ENCODE data around the gene THAP4. TPM values are rescaled to one million over a fixed set of nuclear protein-coding genes. Genes with fewer than 3 reads are reported as not detected.

The THAP4 gene
- total and polyA plus RNA-seq, 2 of the 13 experiments (the other 11 are each of a cell fraction or from before 2014, with no cell fraction given), result 59.7 to 75.7 TPM

DNA sequence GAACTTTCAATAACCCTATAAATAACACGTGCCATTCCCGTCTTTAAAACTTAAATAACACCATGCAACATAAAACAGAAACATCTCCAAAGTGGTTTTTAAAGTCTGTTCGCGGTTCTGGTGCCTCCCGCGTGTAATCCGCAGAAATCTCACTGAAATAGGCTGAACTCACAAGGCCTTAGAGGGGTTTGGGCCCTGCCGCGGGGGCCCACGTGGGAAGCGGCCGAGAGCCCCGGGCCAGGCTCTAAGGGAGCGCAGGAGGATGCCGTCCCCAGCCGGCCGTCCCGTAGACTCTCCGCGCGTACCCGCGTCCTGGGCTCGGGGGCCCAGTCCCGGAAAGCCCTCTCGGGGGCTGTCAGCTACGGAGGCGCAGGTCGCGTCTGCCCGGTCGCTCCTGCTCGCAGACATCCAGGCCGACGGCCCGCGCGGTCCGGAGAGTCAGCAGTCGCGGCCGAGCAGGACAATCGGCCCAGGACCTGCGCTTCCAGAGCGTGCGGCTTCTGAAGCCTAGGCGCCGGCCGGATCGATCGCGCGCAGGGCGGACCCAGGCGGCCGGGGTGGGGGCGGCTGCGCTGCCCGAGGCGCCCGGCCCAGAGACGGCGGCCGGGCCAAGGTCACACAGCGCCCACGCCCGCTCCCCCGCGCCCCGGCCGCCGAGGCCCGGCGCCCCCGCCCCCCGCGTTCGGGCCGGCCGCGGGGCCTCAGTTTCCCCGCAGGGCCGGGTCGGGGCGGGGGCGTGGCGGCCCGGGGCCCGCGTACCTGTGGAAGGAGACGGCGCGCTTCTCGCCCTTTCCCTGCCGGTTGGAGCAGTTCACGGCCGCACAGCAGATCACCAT lies 558 bp downstream of the THAP4 start (continued):
- peak; percentile 1; the same call in 1 of the 2 replicates for TF ChIP-seq ZBTB43 (CRISPR knock-in tag; conservative IDR thresholded peaks at IDR 0.05)
- no peak for TF ChIP-seq AGO1 (IDR thresholded peaks at IDR 0.05; ENCODE audit: low read depth, low read length, poor library complexity, severe bottlenecking)
- no peak; the same call in none of the 2 replicates for TF ChIP-seq PHF20 (CRISPR knock-in tag; IDR thresholded peaks at IDR 0.05)
- peak; percentile 73 for TF ChIP-seq ZBTB38 (CRISPR knock-in tag; IDR thresholded peaks at IDR 0.05)
- TF ChIP-seq MXD1 (CRISPR knock-in tag; IDR thresholded peaks at IDR 0.05), result peak; percentile 96
- no peak for TF ChIP-seq ZNF382 (CRISPR knock-in tag; IDR thresholded peaks at IDR 0.05; ENCODE audit: borderline replicate concordance)
- peak; percentile 95 for TF ChIP-seq UBTF (CRISPR knock-in tag; IDR thresholded peaks at IDR 0.05)
- TF ChIP-seq ZNF263 (CRISPR knock-in tag; IDR thresholded peaks at IDR 0.05), result no peak
- no peak for TF ChIP-seq NR2F1 (CRISPR knock-in tag; IDR thresholded peaks at IDR 0.05)
- TF ChIP-seq MYPOP (CRISPR knock-in tag; IDR thresholded peaks at IDR 0.05), result peak; percentile 53; the same call in 1 of the 2 replicates
- TF ChIP-seq HNRNPLL (IDR thresholded peaks at IDR 0.05; ENCODE audit: low read depth, low read length, poor library complexity, severe bottlenecking), result peak; percentile 74
- TF ChIP-seq, protein P1, sequence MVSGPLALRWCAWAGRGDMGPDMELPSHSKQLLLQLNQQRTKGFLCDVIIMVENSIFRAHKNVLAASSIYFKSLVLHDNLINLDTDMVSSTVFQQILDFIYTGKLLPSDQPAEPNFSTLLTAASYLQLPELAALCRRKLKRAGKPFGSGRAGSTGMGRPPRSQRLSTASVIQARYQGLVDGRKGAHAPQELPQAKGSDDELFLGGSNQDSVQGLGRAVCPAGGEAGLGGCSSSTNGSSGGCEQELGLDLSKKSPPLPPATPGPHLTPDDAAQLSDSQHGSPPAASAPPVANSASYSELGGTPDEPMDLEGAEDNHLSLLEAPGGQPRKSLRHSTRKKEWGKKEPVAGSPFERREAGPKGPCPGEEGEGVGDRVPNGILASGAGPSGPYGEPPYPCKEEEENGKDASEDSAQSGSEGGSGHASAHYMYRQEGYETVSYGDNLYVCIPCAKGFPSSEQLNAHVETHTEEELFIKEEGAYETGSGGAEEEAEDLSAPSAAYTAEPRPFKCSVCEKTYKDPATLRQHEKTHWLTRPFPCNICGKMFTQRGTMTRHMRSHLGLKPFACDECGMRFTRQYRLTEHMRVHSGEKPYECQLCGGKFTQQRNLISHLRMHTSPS (CRISPR knock-in tag; IDR thresholded peaks at IDR 0.05; ENCODE audit: low read depth), result no peak
- peak; percentile 46; the same call in 1 of the 2 replicates for TF ChIP-seq DMAP1 (CRISPR knock-in tag; IDR thresholded peaks at IDR 0.05)
- TF ChIP-seq ZNF703 (CRISPR knock-in tag; IDR thresholded peaks at IDR 0.05; ENCODE audit: borderline replicate concordance), result no peak
- TF ChIP-seq RFX5 (IDR thresholded peaks at IDR 0.05; ENCODE audit: low read depth, low read length), result no peak
- no peak for TF ChIP-seq ZSCAN5A (CRISPR knock-in tag; IDR thresholded peaks at IDR 0.05; ENCODE audit: borderline replicate concordance)
- TF ChIP-seq BORCS8-MEF2B (CRISPR knock-in tag; IDR thresholded peaks at IDR 0.05), result peak; percentile 43; the same call in 1 of the 2 replicates
- no peak; the same call in 1 of the 2 replicates for TF ChIP-seq MEIS1 (CRISPR knock-in tag; IDR thresholded peaks at IDR 0.05; ENCODE audit: borderline replicate concordance)
